Vagina (tissue), 2 donors: ENCODE results near the gene TIAL1.

ENCODE experiments used
- POLR2A ChIP-seq, 2 donors: fragments of 450-650 bp; IDR thresholded peaks; one replicate each; pipeline ENCODE4 v1.6.1; 2017; ENCODE audit warnings: antibody characterized with exemption in 2 of 2, mild to moderate bottlenecking in 2 of 2, moderate library complexity in 2 of 2
- POLR2AphosphoS5 ChIP-seq, 2 donors: sonication (generic); formaldehyde crosslinking; IDR thresholded peaks; one replicate each; pipeline ENCODE4 v1.9.0; 2017; ENCODE audit warnings: antibody characterized with exemption in 2 of 2, mild to moderate bottlenecking in 2 of 2, low read depth in 1 of 2; ENCODE audit not compliant: insufficient read depth in 1 of 2
- TF ChIP-seq, protein P1 (sequence below), 3 experiments: fragments of 450-650 bp in 2 of 3; fragments of 200-600 bp in 1 of 3; sonication (generic) in 1 of 3; IDR thresholded peaks; one replicate each; pipeline ENCODE4 v1.5.1; 2017 to 2019; ENCODE audit warnings: antibody characterized with exemption in 3 of 3, mild to moderate bottlenecking in 2 of 3, moderate library complexity in 2 of 3

DNA sequence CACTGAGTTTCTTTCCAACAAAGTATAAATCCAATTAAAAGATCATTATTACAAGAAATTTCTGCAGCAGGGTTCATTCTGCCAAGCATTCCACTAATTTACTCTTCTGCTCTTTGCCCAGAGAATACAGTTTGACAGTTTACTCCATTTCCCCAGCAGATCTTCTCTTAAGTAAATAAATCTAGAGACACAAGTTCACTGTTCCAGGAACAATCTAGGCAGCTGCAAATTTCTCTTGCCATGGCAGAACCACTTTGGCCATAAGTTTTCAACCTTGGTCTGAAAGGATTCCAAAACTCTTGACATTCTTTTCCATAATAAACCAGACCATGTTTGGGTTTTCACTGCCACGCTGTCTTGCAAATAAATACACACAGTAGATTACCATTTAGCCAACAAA, 65.7 kb downstream of the TIAL1 start:
- TF ChIP-seq, protein P1, sequence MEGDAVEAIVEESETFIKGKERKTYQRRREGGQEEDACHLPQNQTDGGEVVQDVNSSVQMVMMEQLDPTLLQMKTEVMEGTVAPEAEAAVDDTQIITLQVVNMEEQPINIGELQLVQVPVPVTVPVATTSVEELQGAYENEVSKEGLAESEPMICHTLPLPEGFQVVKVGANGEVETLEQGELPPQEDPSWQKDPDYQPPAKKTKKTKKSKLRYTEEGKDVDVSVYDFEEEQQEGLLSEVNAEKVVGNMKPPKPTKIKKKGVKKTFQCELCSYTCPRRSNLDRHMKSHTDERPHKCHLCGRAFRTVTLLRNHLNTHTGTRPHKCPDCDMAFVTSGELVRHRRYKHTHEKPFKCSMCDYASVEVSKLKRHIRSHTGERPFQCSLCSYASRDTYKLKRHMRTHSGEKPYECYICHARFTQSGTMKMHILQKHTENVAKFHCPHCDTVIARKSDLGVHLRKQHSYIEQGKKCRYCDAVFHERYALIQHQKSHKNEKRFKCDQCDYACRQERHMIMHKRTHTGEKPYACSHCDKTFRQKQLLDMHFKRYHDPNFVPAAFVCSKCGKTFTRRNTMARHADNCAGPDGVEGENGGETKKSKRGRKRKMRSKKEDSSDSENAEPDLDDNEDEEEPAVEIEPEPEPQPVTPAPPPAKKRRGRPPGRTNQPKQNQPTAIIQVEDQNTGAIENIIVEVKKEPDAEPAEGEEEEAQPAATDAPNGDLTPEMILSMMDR (IDR thresholded peaks at IDR 0.05) = no peak
- TF ChIP-seq POLR2AphosphoS5 (IDR thresholded peaks at IDR 0.05; ENCODE audit: insufficient read depth in 1 of 2, low read depth in 1 of 2) (no peak), POLR2A (IDR thresholded peaks at IDR 0.05) (no peak)
